SIG-M5 (cell line): ENCODE results near the gene SSX3.
"Not testable (repeated sequence)": the region's sequence is repeated elsewhere in the genome, so short reads cannot be mapped to it uniquely, and the experiment has no call there.

ENCODE experiments used
- DNase-seq: peaks from one replicate; lab custom pipeline; 2025; lab: John Stamatoyannopoulos, UW

Gene SSX3, protein sequence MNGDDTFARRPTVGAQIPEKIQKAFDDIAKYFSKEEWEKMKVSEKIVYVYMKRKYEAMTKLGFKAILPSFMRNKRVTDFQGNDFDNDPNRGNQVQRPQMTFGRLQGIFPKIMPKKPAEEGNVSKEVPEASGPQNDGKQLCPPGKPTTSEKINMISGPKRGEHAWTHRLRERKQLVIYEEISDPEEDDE

DNA sequence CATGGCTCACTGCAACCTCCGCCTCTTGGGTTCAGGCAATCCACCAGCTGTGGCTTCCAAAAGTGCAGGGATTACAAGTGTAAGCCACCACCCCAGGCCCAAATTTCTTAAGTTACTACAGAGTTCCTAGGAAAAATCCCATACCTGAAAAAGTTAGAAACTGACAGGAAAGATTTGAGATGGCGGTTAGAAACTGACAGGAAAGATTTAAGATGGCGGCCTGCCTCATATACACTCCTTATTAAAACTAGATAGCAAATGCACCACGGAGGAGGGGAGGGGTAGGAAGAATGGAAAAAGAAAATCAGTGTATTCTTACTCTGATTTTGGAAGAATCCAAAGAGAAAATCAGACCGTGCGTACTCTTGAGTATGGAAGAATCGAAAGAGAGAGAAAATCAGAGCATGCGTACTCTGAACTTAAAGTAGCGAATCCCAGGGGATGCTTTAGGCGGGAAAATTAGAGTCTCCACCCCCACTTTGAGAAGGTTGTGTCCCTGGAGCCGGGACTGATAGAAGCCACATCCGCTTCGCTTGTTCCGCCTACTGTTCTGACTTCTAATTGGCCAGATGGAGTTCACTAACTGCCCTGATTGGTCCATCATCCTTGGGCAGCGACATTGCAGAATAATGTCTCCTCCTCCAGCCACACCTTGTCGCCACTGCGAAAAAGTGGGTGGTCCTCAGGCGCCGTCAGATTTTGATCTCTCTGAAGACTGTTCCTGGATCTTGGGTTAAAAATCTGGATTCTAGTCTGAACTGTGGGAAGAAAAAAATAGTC, at the start of gene SSX3:
SSX3 (minus strand) TSS at position 389 of the 780 bp plus-strand sequence. CDS start 1,454 bp downstream, outside the sequence.
- not testable (repeated sequence) for DNase-seq

DNA sequence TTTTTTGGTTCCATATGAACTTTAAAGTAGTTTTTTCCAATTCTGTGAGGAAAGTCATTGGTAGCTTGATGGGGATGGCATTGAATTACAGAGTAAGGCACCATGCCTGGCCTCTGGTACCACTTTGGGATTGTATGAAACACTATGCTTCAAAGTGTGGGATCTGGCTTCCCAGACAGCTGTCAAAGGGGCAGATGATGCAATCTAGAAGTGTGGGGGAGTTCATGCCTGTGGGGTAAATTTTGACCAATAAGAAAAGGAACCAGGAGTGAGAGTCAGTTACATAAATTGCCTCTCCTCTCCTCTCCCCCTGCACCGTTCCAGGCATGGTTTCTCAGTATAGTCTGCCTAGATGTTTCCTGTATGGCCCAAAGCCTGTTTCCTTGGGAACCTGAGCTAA, 41.3 kb upstream of the SSX3 start:
- DNase-seq = not testable (repeated sequence)

DNA sequence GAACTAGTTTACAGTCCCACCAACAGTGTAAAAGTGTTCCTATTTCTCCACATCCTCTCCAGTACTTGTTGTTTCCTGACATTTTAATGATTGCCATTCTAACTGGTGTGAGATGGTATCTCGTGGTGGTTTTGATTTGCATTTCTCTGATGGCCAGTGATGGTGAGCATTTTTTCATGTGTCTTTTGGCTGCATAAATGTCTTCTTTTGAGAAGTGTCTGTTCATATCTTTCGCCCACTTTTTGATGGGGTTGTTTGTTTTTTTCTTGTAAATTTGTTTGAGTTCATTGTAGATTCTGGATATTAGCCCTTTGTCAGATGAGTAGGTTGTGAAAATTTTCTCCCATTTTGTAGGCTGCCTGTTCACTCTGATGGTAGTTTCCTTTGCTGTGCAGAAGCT, 40.4 kb upstream of the SSX3 start:
- DNase-seq = not testable (repeated sequence)

DNA sequence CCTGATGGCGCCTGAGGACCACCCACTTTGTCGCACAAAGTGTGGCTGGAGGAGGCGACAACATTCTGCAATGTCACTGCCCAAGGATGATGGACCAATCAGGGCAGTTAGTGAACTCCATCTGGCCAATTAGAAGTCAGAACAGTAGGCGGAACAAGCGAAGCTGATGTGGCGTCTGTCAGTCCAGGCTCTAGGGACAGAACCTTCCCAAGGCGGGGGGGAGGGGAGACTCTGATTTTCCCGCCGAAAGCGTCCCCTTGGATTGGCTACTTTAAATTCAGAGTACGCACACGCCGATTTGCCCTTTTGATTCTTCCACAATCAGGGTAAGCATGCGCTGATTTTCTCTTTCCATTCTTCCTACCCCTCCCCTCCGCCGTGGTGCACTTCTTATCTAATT, 26.7 kb upstream of the SSX3 start, which contains the start of gene SSX4:
SSX4 (plus strand) TSS at position 301 of the 400 bp plus-strand sequence. CDS start 515 bp downstream, outside the sequence.
- not testable (repeated sequence) for DNase-seq

DNA sequence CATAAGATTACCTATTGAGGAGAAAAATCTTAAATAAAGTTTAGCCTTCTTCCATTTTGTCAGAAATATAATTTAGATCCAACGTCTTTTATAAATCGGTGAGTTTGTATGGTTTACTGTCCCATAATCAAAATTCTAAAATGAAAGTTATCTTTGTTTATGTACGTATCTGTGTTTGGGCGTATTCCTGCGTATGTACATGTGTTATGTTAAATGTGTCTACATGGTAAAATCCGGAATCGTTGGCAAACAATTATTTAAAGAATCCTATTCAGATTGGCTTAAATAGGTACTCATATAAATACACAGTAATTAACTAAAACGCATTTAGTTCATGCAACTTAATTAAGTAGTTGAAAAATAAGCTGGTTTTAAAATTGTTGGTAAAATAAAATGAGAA, 13.9 kb upstream of the SSX3 start:
- not testable (repeated sequence) for DNase-seq

DNA sequence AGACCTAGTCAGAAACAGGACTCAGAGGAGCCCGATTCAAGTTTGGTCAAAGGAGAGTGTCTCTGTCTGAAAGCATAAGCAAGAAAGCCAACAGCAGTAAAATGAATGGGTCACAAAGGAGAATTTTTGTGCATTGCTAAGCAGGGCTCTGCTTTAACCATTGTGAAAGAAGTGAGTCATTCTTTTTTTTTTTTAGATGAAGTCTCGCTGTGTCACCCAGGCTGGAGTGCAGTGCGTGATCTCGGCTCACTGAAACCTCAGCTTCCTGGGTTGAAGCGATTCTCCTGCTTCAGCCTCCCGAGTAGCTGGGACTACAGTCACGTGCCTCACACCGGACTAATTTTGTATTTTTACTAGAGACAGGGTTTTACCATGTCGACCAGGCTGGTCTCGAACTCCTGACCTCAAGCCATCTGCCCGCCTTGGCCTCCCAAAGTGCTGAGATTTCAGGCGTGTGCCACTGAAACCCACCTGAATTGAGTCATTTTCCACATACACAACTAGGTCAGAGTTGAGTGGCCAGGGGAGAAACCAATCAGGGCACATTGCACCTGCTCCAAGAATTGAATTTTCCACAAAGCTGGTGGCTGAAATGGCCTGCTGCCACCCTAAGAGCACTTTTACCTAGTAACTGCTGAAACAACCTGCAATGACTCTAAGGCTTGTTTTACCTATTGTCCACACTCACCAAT, 11.4 kb upstream of the SSX3 start:
- not testable (repeated sequence) for DNase-seq

DNA sequence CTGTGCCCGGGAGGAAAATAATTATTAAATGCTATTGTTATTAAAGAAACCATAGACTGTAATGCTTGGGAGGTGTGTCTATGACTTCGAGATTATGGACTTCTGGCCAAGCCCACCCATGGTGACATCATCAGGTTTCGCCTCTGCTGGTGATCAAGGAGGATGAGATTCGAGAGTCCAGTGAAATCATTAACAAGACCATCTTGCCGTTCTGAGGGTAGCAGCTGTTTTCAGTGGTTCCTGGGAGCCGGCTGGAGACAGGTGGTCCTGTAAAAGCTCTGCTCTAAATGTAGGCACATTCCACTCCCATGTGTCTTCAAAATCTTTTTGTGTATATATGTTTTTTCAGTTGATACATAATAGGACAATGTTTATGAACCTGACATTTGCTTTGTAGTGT, 2.8 kb upstream of the SSX3 start:
- DNase-seq = not testable (repeated sequence)

DNA sequence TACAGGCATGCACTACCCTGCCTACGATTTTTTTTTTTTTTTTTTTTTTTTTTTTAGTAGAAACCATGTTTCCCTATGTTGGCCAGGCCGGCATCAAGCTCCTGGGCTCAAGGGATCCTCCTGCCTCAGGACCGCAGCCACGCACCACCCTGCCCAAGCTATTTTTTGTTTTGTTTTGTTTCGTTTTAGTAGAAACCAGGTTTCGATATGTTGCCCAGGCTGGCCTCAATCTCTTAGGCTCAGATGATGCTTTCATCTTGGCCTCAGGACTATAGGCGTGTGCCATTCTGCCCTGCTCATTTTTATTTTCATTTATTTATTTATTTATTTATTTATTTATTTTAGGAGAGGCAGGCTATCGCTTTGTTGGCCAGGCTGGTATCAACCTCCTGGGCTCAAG, 1.2 kb upstream of the SSX3 start:
- no peak for DNase-seq

DNA sequence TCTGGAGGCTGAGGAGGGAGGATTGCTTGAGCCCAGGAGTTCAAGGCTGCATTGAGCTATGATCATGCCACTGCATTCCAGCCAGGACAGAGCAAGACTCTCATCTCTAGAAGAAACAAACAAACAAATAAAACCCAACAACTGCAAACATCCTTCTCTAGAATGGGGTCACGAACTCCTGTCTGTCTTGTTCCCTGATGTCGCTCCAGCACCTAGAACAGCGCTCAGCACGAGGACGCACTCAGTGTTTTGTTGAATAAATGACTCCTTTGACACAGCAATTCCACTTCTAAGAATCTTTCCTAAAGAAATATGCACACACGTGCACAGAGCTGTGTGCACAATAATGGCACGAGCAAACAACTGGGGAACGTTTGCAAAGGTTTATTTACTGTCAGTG, 10.4 kb downstream of the SSX3 start:
- DNase-seq = not testable (repeated sequence)

DNA sequence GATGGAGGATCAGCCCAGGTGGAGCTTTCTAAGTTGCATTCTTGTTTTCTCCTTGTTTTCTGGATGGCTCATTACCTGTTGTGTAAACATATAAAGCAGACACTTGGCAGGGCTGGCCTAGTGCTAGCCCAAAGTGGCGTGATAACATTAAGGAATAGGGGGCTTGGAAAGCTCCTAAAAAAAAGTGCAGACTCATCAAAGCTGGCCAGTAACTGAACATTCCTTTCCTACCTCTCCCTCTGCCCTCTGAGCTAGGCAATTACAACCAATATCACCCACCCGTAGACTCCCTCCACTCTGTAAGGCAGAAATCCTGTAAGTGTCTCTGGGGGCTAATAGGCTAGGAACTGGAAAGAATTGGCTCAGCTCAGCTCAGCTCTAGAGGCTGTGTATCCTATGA, 42.5 kb downstream of the SSX3 start:
- not testable (repeated sequence) for DNase-seq

DNA sequence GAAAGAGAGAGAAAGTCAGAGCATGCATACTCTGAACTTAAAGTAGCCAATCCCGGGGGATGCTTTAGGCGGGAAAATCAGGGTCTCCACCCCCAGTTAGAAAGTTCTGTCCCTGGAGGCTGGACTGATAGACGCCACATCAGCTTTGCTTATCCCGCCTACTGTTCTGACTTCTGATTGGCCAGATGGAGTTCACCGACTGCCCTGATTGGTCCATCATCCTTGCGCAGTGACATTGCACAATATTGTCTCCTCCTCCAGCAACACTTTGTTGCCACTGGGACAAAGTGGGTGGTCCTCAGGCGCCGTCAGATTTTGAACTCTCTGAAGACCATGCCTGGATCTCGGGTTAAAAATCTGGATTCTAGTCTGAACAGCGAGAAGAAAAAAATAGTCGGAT, 50.3 kb downstream of the SSX3 start:
- no peak for DNase-seq
